GM12878 (cell line): Measurements from ENCODE around the gene REPS2.

Experiments
- CTCF ChIP-seq, 3 experiments: IDR thresholded peaks in 2 of 3; conservative IDR thresholded peaks in 1 of 3; 2 replicates each; pipeline ENCODE4 v1.5.1; 2011; ENCODE audit warnings: low read depth in 3 of 3, low read length in 3 of 3, mild to moderate bottlenecking in 3 of 3, control low read depth in 2 of 3, moderate library complexity in 2 of 3, inconsistent platforms in 1 of 3, mixed read lengths in 1 of 3; ENCODE audit not compliant: control insufficient read depth in 2 of 3, insufficient read depth in 1 of 3; ENCODE audit errors: extremely low read depth in 1 of 3
- EP300 ChIP-seq, 2 experiments: fragments of 150-350 bp in 1 of 2; IDR thresholded peaks; 2 replicates each; pipeline ENCODE4 v1.6.1; 2011 to 2012; ENCODE audit warnings: low read depth in 2 of 2, low read length in 2 of 2, borderline replicate concordance in 1 of 2, improper control_type of control experiment in 1 of 2, inconsistent platforms in 1 of 2; ENCODE audit not compliant: control insufficient read depth in 1 of 2
- FOXK2 ChIP-seq: fragments of 450-650 bp; IDR thresholded peaks from 2 replicates; pipeline ENCODE4 v1.6.1; 2017; ENCODE audit warnings: mild to moderate bottlenecking, moderate library complexity
- IRF3 ChIP-seq: fragments of 450-650 bp; IDR thresholded peaks from 2 replicates; pipeline ENCODE4 v1.6.1; 2014; ENCODE audit warnings: mild to moderate bottlenecking
- JUNB ChIP-seq: IDR thresholded peaks from 2 replicates; pipeline ENCODE4 v1.6.1; 2016; ENCODE audit warnings: antibody characterized with exemption, mild to moderate bottlenecking
- JUND ChIP-seq: IDR thresholded peaks from 2 replicates; pipeline ENCODE4 v1.6.1; 2012; ENCODE audit warnings: low read depth, mild to moderate bottlenecking, low read length, improper control_type of control experiment, moderate library complexity
- NRF1 ChIP-seq: conservative IDR thresholded peaks from 2 replicates; pipeline ENCODE4 v1.6.1; 2011; ENCODE audit warnings: mild to moderate bottlenecking, low read depth, low read length, improper control_type of control experiment
- PBX3 ChIP-seq: IDR thresholded peaks from 2 replicates; pipeline ENCODE4 v1.6.1; 2011; ENCODE audit warnings: mild to moderate bottlenecking, low read depth, low read length, moderate library complexity; ENCODE audit not compliant: insufficient replicate concordance
- POLR2A ChIP-seq: IDR thresholded peaks from 2 replicates; pipeline ENCODE4 v1.6.1; 2011; ENCODE audit warnings: low read depth, mild to moderate bottlenecking, low read length
- POLR2AphosphoS2 ChIP-seq: IDR thresholded peaks from 2 replicates; pipeline ENCODE4 v1.6.1; 2011; ENCODE audit warnings: low read depth, mild to moderate bottlenecking, low read length, improper control_type of control experiment, moderate library complexity
- RAD51 ChIP-seq: fragments of 450-650 bp; IDR thresholded peaks from 2 replicates; pipeline ENCODE4 v1.6.1; 2016; ENCODE audit warnings: moderate library complexity, mild to moderate bottlenecking, inconsistent platforms
- STAT1 ChIP-seq: fragments of 450-650 bp; conservative IDR thresholded peaks from 2 replicates; pipeline ENCODE4 v1.6.1; 2014; ENCODE audit warnings: antibody characterized with exemption, mild to moderate bottlenecking
- SUPT20H ChIP-seq: IDR thresholded peaks from 2 replicates; pipeline ENCODE4 v1.6.1; 2011; ENCODE audit warnings: low read depth, mild to moderate bottlenecking, low read length, moderate library complexity, borderline replicate concordance; ENCODE audit not compliant: control insufficient read depth
- YY1 ChIP-seq: IDR thresholded peaks from 2 replicates; pipeline ENCODE4 v1.6.1; 2011; ENCODE audit warnings: low read depth, mild to moderate bottlenecking, low read length

GRCh38 chrX:17052210-17052609 is 105.8 kb downstream of the REPS2 start:
- TF ChIP-seq JUNB = no peak
- no peak for TF ChIP-seq FOXK2
- TF ChIP-seq NRF1 = no peak
- no peak for TF ChIP-seq YY1
- TF ChIP-seq EP300 (IDR thresholded peaks at IDR 0.05; ENCODE audit: borderline replicate concordance in 1 of 2, control insufficient read depth in 1 of 2, low read depth in 2 of 2, low read length in 2 of 2) = no peak
- TF ChIP-seq RAD51 = no peak
- TF ChIP-seq CTCF (IDR thresholded peaks at IDR 0.05 in 2 of 3, conservative IDR thresholded peaks at IDR 0.05 in 1 of 3; ENCODE audit: control insufficient read depth in 2 of 3, extremely low read depth in 1 of 3, insufficient read depth in 1 of 3, low read depth in 3 of 3, low read length in 3 of 3) = no peak
- no peak for TF ChIP-seq IRF3
- no peak for TF ChIP-seq PBX3
- no peak for TF ChIP-seq SUPT20H
- no peak for TF ChIP-seq POLR2A
- TF ChIP-seq JUND = no peak
- TF ChIP-seq STAT1 = no peak
- no peak for TF ChIP-seq POLR2AphosphoS2
